PFSK-1 (cell line): ENCODE results near the gene DLD.

Experiments
- FOXP2 ChIP-seq: optimal IDR thresholded peaks from 2 replicates; pipeline ENCODE3; 2011; ENCODE audit warnings: borderline replicate concordance, control low read depth, inconsistent platforms; ENCODE audit not compliant: insufficient read depth; ENCODE audit errors: extremely low read length, extremely low read depth
- POLR2AphosphoS5 ChIP-seq: IDR thresholded peaks from 2 replicates; pipeline ENCODE4 v1.6.1; 2012; ENCODE audit warnings: low read depth, mild to moderate bottlenecking, control low read depth, low read length, moderate library complexity
- REST ChIP-seq, 2 experiments: IDR thresholded peaks; 2 replicates each; pipeline versions ENCODE4 v1.6.1 to v1.8.0; 2011 to 2012; ENCODE audit warnings: low read depth in 2 of 2, low read length in 2 of 2, control low read depth in 1 of 2, inconsistent platforms in 1 of 2, mild to moderate bottlenecking in 1 of 2, moderate library complexity in 1 of 2; ENCODE audit not compliant: insufficient read depth in 1 of 2
- SIN3A ChIP-seq: IDR thresholded peaks from 2 replicates; pipeline ENCODE4 v1.6.1; 2012; ENCODE audit warnings: mild to moderate bottlenecking, low read length, moderate library complexity, borderline replicate concordance; ENCODE audit not compliant: insufficient read depth
- TAF1 ChIP-seq: IDR thresholded peaks from 2 replicates; pipeline ENCODE4 v1.6.1; 2012; ENCODE audit warnings: low read length, control low read depth, borderline replicate concordance; ENCODE audit not compliant: insufficient read depth

Gene DLD

GRCh38 chr7:107953265-107953923 is 62.4 kb downstream of the DLD start:
- TF ChIP-seq SIN3A (no peak), TAF1 (no peak), POLR2AphosphoS5 (no peak), REST (IDR thresholded peaks at IDR 0.05; ENCODE audit: insufficient read depth in 1 of 2, low read depth in 2 of 2, low read length in 2 of 2) (no peak), FOXP2 (no peak)

DNA sequence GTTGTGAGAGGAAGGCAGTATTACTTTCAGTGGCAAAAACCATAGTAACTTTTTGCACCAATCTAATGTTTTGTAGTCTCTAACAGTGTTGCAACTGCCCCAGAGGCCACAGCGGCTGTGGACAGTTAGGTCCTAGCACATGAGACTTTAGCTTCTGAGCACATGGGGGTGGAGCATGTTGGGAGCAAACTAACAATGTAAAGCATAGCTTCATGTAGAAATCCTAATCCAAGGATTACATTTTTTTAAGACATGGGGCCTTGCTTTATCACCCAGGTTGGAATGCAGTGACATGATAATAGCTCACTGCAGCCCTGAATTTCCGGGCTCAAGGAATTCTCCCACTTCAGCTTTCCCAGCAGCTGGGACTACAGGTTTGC is 62.9 kb downstream of the DLD start:
- TF ChIP-seq SIN3A (no peak), REST (IDR thresholded peaks at IDR 0.05; ENCODE audit: insufficient read depth in 1 of 2, low read depth in 2 of 2, low read length in 2 of 2) (no peak), POLR2AphosphoS5 (no peak), TAF1 (no peak), FOXP2 (no peak)

DNA sequence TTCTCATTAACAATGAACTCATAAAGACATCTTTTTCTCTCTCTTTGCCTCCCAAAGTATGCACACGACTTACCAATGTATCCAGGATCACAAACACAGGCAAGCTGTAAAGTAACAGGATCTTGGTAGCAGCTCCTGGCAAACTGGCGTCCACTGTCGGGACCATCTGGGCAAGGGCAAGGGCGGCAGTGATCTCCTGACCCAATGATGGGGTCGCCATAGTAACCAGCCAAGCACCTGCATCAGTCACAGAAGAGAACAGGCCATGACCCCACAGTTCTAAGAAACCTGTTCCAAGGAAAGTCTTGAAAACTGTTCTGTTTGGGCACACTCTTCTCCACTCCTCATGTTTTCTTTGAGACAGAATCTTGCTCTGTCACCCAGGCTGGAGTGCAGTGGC is 64.4 kb downstream of the DLD start:
- no peak for TF ChIP-seq SIN3A
- no peak for TF ChIP-seq POLR2AphosphoS5
- TF ChIP-seq TAF1, result no peak
- no peak for TF ChIP-seq FOXP2
- TF ChIP-seq REST (IDR thresholded peaks at IDR 0.05; ENCODE audit: insufficient read depth in 1 of 2, low read depth in 2 of 2, low read length in 2 of 2), result no peak

DNA sequence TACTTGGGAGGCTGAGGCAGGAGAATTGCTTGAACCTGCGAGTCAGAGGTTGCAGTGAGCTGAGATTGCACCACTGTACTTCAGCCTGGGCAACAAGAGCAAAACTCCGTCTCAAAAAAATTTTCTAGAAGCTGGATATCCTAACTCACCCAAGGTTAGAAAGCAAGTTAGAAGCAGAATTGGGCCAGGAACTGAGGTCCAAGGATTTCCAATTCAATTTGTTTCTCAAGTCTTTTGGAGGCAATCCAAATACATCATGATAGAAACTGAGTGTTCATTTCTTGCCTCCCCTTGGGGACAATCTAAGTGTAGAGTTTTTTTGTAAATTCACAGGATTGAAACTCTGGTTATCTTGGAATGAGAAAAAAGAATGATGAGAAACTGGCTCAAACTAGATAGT is 66.5 kb downstream of the DLD start:
- TF ChIP-seq SIN3A, result no peak

DNA sequence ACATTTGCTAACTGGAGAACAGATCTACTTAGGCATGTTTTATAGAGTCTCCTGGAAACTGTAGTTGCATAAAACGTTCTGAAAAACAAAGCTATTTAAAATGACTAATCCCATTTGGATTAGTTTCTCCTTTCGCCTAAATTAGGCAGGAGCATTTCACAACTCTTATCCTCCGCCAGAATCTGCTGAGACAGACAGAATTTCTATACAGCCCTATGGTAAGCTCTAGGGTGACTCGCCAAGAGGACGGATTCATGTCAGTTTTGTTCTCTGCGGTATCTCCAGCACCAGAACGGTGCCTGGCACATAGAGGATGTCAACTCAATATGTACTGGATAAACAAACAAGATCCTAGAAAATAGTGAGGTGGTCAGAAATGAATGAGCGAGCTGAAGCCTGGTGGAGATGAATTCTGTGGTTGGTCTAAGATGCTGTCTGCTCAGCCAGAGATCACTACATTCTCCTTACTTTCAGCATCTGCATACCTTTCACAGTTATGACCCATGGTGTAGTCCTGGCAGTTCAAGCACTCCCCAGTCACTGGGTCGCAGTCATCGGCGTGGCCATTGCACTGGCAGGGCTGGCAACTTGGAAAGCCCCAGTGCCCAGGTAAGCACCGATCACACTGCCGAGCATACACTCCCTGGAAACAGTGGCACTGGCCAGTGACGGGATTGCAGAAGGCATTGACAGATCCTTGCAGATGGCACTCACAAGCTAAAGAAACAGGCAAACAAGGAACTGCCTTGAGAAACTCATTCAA is 68.0 kb downstream of the DLD start:
- TF ChIP-seq POLR2AphosphoS5 (no peak), TAF1 (no peak), REST (IDR thresholded peaks at IDR 0.05; ENCODE audit: insufficient read depth in 1 of 2, low read depth in 2 of 2, low read length in 2 of 2) (no peak), SIN3A (no peak), FOXP2 (no peak)
